AG20443 (cell line): ENCODE results near the gene RFX8.
"Not testable (repeated sequence)": the region's sequence is repeated elsewhere in the genome, so short reads cannot be mapped to it uniquely, and the experiment has no call there.

Source experiments
- DNase-seq: peaks from one replicate; pipeline ENCODE4 v3.0.0; 2012; ENCODE audit warnings: low spot score, mixed read lengths

The RFX8 gene

GRCh38 chr2:101474731-101475384, at the start of gene RFX8:
TSS of gene RFX8 (minus strand) at chr2:101475112. CDS start at chr2:101466848, 8,264 bp downstream.
- peak; percentile 90 for DNase-seq

GRCh38 chr2:101521487-101521886, 46.6 kb upstream of the RFX8 start:
- DNase-seq, result no peak

- DNase-seq, result peak; percentile 39
Measured at GRCh38 chr2:101520246-101520645, 45.3 kb upstream of the RFX8 start.

- DNase-seq, result peak; percentile 55
Measured at GRCh38 chr2:101518578-101519492, 43.9 kb upstream of the RFX8 start.

GRCh38 chr2:101517758-101518271, 42.9 kb upstream of the RFX8 start:
- DNase-seq, result peak; percentile 27

GRCh38 chr2:101516823-101517690, 42.1 kb upstream of the RFX8 start:
- DNase-seq, result peak; percentile 75

- no peak for DNase-seq
Measured at GRCh38 chr2:101516349-101516748, 41.4 kb upstream of the RFX8 start.

- DNase-seq, result peak; percentile 40
Measured at GRCh38 chr2:101515477-101515876, 40.6 kb upstream of the RFX8 start.

- DNase-seq, result no peak
Measured at GRCh38 chr2:101512993-101513392, 38.1 kb upstream of the RFX8 start.

GRCh38 chr2:101511381-101511780, 36.5 kb upstream of the RFX8 start:
- DNase-seq, result no peak

GRCh38 chr2:101509499-101510284, 34.8 kb upstream of the RFX8 start:
- DNase-seq, result peak; percentile 21

GRCh38 chr2:101508636-101509035, 33.7 kb upstream of the RFX8 start:
- no peak for DNase-seq

GRCh38 chr2:101505276-101505675, 30.4 kb upstream of the RFX8 start:
- DNase-seq, result not testable (repeated sequence)

- DNase-seq, result not testable (repeated sequence)
Measured at GRCh38 chr2:101504744-101505143, 29.8 kb upstream of the RFX8 start.

- DNase-seq, result no peak
Measured at GRCh38 chr2:101502095-101502494, 27.2 kb upstream of the RFX8 start.

- no peak for DNase-seq
Measured at GRCh38 chr2:101501443-101501842, 26.5 kb upstream of the RFX8 start.

GRCh38 chr2:101500860-101501259, 25.9 kb upstream of the RFX8 start:
- DNase-seq, result no peak

- no peak for DNase-seq
Measured at GRCh38 chr2:101500180-101500579, 25.3 kb upstream of the RFX8 start.

GRCh38 chr2:101496279-101496678, 21.4 kb upstream of the RFX8 start:
- no peak for DNase-seq

GRCh38 chr2:101492936-101493473, 18.1 kb upstream of the RFX8 start:
- DNase-seq, result no peak

- no peak for DNase-seq
Measured at GRCh38 chr2:101486994-101487393, 12.1 kb upstream of the RFX8 start.
